ENCODE data around the gene SELENOM. TPM values are rescaled to one million over a fixed set of nuclear protein-coding genes. Genes with fewer than 3 reads are reported as not detected.

The SELENOM gene
- total and polyA plus RNA-seq, 2 donors (not counting 1 experiment from before 2014, with no cell fraction given): 23.6 to 43.3 TPM

Other genes with a start within 250 kb of the SELENOM start
- gene MORC2, start 138.8 kb downstream of the SELENOM start, total RNA-seq: 25.0 and 26.4 TPM in 2 replicates
- 10.1 and 12.1 TPM in 2 replicates for gene MORC2, start 138.8 kb downstream of the SELENOM start, polyA plus RNA-seq
- 110 and 119 TPM in 2 replicates for gene TUG1, start 138.3 kb downstream of the SELENOM start, total RNA-seq
- 78.9 and 82.6 TPM in 2 replicates for gene TUG1, start 138.3 kb downstream of the SELENOM start, polyA plus RNA-seq
- gene SMTN, start 26.2 kb downstream of the SELENOM start, total RNA-seq: 4.0 and 4.7 TPM in 2 replicates
- gene SMTN, start 26.2 kb downstream of the SELENOM start, polyA plus RNA-seq: 5.3 and 7.0 TPM in 2 replicates
- 0.29 and 0.52 TPM in 2 replicates for gene INPP5J, start 15.4 kb upstream of the SELENOM start, total RNA-seq
- 0.07 and 0.42 TPM in 2 replicates for gene INPP5J, start 15.4 kb upstream of the SELENOM start, polyA plus RNA-seq
- not detected in 2 replicates for gene PLA2G3, start 32.9 kb upstream of the SELENOM start, total RNA-seq
- not detected in 2 replicates for gene PLA2G3, start 32.9 kb upstream of the SELENOM start, polyA plus RNA-seq
- gene RNF185, start 52.6 kb upstream of the SELENOM start, total RNA-seq: 23.0 and 24.6 TPM in 2 replicates
- gene RNF185, start 52.6 kb upstream of the SELENOM start, polyA plus RNA-seq: 9.4 and 12.8 TPM in 2 replicates
- 16.3 and 20.2 TPM in 2 replicates for gene LIMK2, start 104.7 kb upstream of the SELENOM start, total RNA-seq
- gene LIMK2, start 104.7 kb upstream of the SELENOM start, polyA plus RNA-seq: 6.8 and 7.4 TPM in 2 replicates
- gene PIK3IP1, start 184.9 kb upstream of the SELENOM start, total RNA-seq: 89.2 and 92.9 TPM in 2 replicates
- gene PIK3IP1, start 184.9 kb upstream of the SELENOM start, polyA plus RNA-seq: 89.8 and 115 TPM in 2 replicates
- gene PATZ1, start 238.8 kb upstream of the SELENOM start, total RNA-seq: 47.0 and 47.4 TPM in 2 replicates
- 35.1 and 35.6 TPM in 2 replicates for gene PATZ1, start 238.8 kb upstream of the SELENOM start, polyA plus RNA-seq